GM23248 (cell line): ENCODE results near the gene SHCBP1. TPM values are rescaled to one million over a fixed set of nuclear protein-coding genes. Genes with fewer than 3 reads are reported as not detected.
A peak's percentile ranks its signal among the peaks of the same experiment; 100 is the strongest.

ENCODE experiments used
- DNase-seq: peaks from one replicate; pipeline ENCODE4 v3.0.0-alpha.2; 2015
- H2AFZ ChIP-seq: fragments of 200-600 bp; sonication (generic); 2 replicates; pipeline ENCODE4 v1.6.1; 2016; ENCODE audit warnings: antibody characterized with exemption
- H3F3A ChIP-seq: fragments of 200-600 bp; sonication (generic); 2 replicates; pipeline ENCODE4 v1.6.1; 2016; ENCODE audit warnings: mild to moderate bottlenecking, antibody characterized with exemption, mixed run types; ENCODE audit not compliant: insufficient read depth
- H3K27ac ChIP-seq: fragments of 200-600 bp; sonication (generic); 2 replicates; pipeline ENCODE4 v1.5.1; 2016; ENCODE audit warnings: mild to moderate bottlenecking
- H3K27me3 ChIP-seq: fragments of 200-600 bp; sonication (generic); replicated peaks from 2 replicates; pipeline ENCODE4 v1.6.1; 2016; ENCODE audit warnings: mild to moderate bottlenecking; ENCODE audit not compliant: insufficient read depth
- H3K36me3 ChIP-seq: fragments of 200-600 bp; sonication (generic); 2 replicates; pipeline ENCODE4 v1.6.1; 2016; ENCODE audit warnings: low read depth, mild to moderate bottlenecking
- H3K4me1 ChIP-seq: fragments of 200-600 bp; sonication (generic); 2 replicates; pipeline ENCODE4 v1.6.1; 2016; ENCODE audit warnings: mild to moderate bottlenecking; ENCODE audit not compliant: insufficient read depth
- H3K4me2 ChIP-seq: fragments of 200-600 bp; sonication (generic); one replicate; pipeline ENCODE4 v1.6.1; 2016; ENCODE audit warnings: mild to moderate bottlenecking; ENCODE audit not compliant: unreplicated experiment
- H3K4me3 ChIP-seq: fragments of 200-600 bp; sonication (generic); 2 replicates; pipeline ENCODE4 v1.5.1; 2016; ENCODE audit warnings: mild to moderate bottlenecking
- H3K79me2 ChIP-seq: fragments of 200-600 bp; sonication (generic); 2 replicates; pipeline ENCODE4 v1.6.1; 2016; ENCODE audit warnings: mild to moderate bottlenecking; ENCODE audit not compliant: insufficient read depth
- H3K9ac ChIP-seq: fragments of 200-600 bp; sonication (generic); 2 replicates; pipeline ENCODE4 v1.6.1; 2016; ENCODE audit warnings: mild to moderate bottlenecking
- H3K9me2 ChIP-seq: fragments of 200-600 bp; sonication (generic); 2 replicates; pipeline ENCODE4 v1.6.1; 2016; ENCODE audit warnings: mixed run types, mild to moderate bottlenecking, moderate library complexity; ENCODE audit not compliant: insufficient read depth
- H3K9me3 ChIP-seq: fragments of 200-600 bp; sonication (generic); one replicate; pipeline ENCODE4 v1.6.1; 2017; ENCODE audit warnings: low read depth
- H4K20me1 ChIP-seq: fragments of 200-600 bp; sonication (generic); 2 replicates; pipeline ENCODE4 v1.6.0; 2016; ENCODE audit not compliant: insufficient read depth
- EZH2 ChIP-seq: fragments of 200-600 bp; sonication (generic); IDR thresholded peaks from 2 replicates; pipeline ENCODE4 v1.6.1; 2018; ENCODE audit warnings: antibody characterized with exemption, mild to moderate bottlenecking; ENCODE audit not compliant: insufficient read depth, poor library complexity, severe bottlenecking
- EZH2phosphoT487 ChIP-seq: fragments of 200-600 bp; sonication (generic); IDR thresholded peaks from 2 replicates; pipeline ENCODE4 v1.6.1; 2018; ENCODE audit warnings: antibody characterized with exemption, moderate library complexity, mild to moderate bottlenecking, low read depth; ENCODE audit not compliant: insufficient read depth
- WGBS, 2 experiments: methylation state at CpG; one replicate each; pipeline ENCODE4 v1.1.6; 2015 to 2017; ENCODE audit warnings: low lambda C conversion rate in 2 of 2, low coverage in 1 of 2; ENCODE audit errors: missing lambda C conversion rate in 2 of 2; 5-methylcytosine and 5-hydroxymethylcytosine counted together
- in situ Hi-C: fragments of 300-500 bp; cut with MboI; formaldehyde crosslinking; loops from 2 replicates; pipeline ENCODE4 v1.15.0; 2020
- polyA plus RNA-seq: library from polyadenylated mRNA; unstranded; fragments of >200 nt; fragmentation: Nextera tagmentation; extraction: Ambion mirVana; gene quantifications from 2 replicates; pipeline ENCODE4 v1.2.1, GENCODE V29; 2016
- total RNA-seq: library from RNA; depleted of rRNA; stranded (reverse); fragments of >200 nt; shearing (Covaris generic); gene quantifications from 2 replicates; pipeline ENCODE4 v1.2.3, GENCODE V29; 2014

The SHCBP1 gene
- total and polyA plus RNA-seq, 2 experiments from 2014 or later = 17.1 to 19.1 TPM

DNA sequence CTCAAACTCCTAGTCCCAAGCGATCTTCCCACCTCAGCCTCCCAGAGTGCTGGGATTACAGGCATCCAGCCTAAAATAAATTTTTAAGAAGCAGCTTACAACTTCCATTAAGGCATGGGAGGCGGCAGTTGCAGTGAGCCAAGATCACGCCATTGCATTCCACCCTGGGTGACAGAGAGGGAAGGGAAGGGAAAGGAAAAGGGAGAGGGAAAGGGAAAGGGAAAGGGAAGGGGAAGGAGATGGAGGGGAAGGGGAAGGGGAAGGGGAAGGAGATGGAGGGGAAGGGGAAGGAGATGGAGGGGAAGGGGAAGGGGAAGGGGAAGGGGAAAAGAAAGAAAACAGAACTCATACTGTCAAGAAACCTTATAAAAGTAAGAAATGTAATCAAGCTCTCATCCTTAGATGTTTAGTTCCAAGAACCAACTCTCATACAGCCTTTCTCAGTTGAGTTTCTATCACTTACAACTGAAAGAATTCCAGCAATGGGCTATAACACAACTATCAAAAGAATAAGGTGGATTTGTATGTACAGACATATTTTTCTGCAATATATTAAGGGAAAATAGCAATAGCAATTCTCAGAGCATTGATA lies 43.1 kb downstream of the SHCBP1 start:
- Histone ChIP-seq H3K79me2 (no peaks in the 10 kb centered on the region), H4K20me1 (no peaks in the 10 kb centered on the region), H3F3A (no peaks in the 10 kb centered on the region), H3K9me2 (no peaks in the 10 kb centered on the region), H3K4me1 (no peaks in the 10 kb centered on the region), H2AFZ (no peak overlapping the region), H3K27me3 (no peaks in the 10 kb centered on the region), H3K4me2 (no peak overlapping the region), H3K4me3 (no peak overlapping the region), H3K27ac (no peak overlapping the region), H3K9me3 (no peaks in the 10 kb centered on the region), H3K36me3 (no peaks in the 10 kb centered on the region), H3K9ac (no peak overlapping the region)
- no peak for DNase-seq
- in situ Hi-C loops = no loop called here
- TF ChIP-seq EZH2 (no peak), EZH2phosphoT487 (no peak)
- WGBS, 2 experiments = 88 to 90% methylated on average over 3 of the region's 3 CpGs

- H3K4me2 ChIP-seq = no peak overlapping the region
- TF ChIP-seq EZH2 (no peak), EZH2phosphoT487 (no peak)
- no peaks in the 10 kb centered on the region for H3K27me3 ChIP-seq
- WGBS, 2 experiments = 88 to 90% methylated on average over 13 of the region's 13 CpGs
- no peak overlapping the region for H3K9ac ChIP-seq
- no peaks in the 10 kb centered on the region for H3K9me3 ChIP-seq
- H3K27ac ChIP-seq = no peak overlapping the region
- no peaks in the 10 kb centered on the region for H3F3A ChIP-seq
- in situ Hi-C loops = no loop called here
- no peaks in the 10 kb centered on the region for H3K79me2 ChIP-seq
- H3K4me1 ChIP-seq = no peaks in the 10 kb centered on the region
- no peak overlapping the region for H2AFZ ChIP-seq
- no peaks in the 10 kb centered on the region for H4K20me1 ChIP-seq
- H3K36me3 ChIP-seq = no peaks in the 10 kb centered on the region
- no peaks in the 10 kb centered on the region for H3K9me2 ChIP-seq
- no peak for DNase-seq
- H3K4me3 ChIP-seq = no peak overlapping the region
Measured at GRCh38 chr16:46573834-46574159, 47.4 kb downstream of the SHCBP1 start.

- in situ Hi-C loops = no loop called here
- Histone ChIP-seq H4K20me1 (no peaks in the 10 kb centered on the region), H3K4me1 (no peaks in the 10 kb centered on the region), H3K36me3 (no peaks in the 10 kb centered on the region), H3K4me3 (no peak overlapping the region), H3K4me2 (no peak overlapping the region), H2AFZ (no peak overlapping the region), H3K79me2 (no peaks in the 10 kb centered on the region), H3F3A (no peaks in the 10 kb centered on the region), H3K9me2 (no peaks in the 10 kb centered on the region), H3K9ac (no peak overlapping the region), H3K27me3 (no peaks in the 10 kb centered on the region), H3K9me3 (no peaks in the 10 kb centered on the region), H3K27ac (no peak overlapping the region)
- WGBS, 2 experiments = 80 to 81% methylated on average over 27 of the region's 27 CpGs
- TF ChIP-seq EZH2phosphoT487 = no peak
- TF ChIP-seq EZH2 = no peak
- DNase-seq = peak; percentile 59
Measured at GRCh38 chr16:46573008-46573833, 48.0 kb downstream of the SHCBP1 start.

DNA sequence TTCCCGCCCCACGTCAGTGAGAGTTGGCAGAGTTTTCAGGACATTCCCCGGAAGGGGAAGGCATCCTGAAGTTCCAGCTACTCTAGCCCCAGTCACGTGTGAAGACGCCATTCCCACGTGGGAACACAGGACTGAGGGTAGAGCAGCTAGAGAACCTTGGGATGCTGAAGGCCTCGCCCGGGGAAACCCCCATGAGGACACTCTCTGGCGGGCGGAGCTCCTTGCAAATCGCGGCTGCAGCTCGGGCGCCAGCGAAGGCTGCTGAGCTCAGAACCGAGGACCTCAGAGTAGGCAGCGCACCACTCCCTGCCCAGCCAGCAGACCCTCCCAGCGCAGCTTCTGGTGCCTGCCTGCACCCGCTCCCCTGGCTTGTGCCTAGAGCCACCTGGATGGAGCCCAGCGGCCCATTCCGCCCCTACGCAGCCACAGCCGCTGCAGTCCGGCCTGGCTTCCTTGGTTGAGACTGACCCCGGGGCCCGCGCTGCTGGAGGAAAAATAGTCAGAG lies 51.9 kb downstream of the SHCBP1 start:
- Histone ChIP-seq H3F3A (no peaks in the 10 kb centered on the region), H3K4me3 (no peak overlapping the region), H3K4me2 (no peak overlapping the region), H3K9me2 (no peaks in the 10 kb centered on the region), H3K79me2 (no peaks in the 10 kb centered on the region), H3K36me3 (no peaks in the 10 kb centered on the region), H2AFZ (no peak overlapping the region), H3K9ac (no peak overlapping the region), H3K27me3 (no peaks in the 10 kb centered on the region), H3K27ac (no peak overlapping the region), H4K20me1 (no peaks in the 10 kb centered on the region), H3K9me3 (no peaks in the 10 kb centered on the region), H3K4me1 (no peaks in the 10 kb centered on the region)
- no peak for TF ChIP-seq EZH2
- no peak for TF ChIP-seq EZH2phosphoT487
- WGBS, 2 experiments = 74 to 78% methylated on average over 27 of the region's 27 CpGs
- DNase-seq = no peak
- in situ Hi-C loops = no loop called here
